WTC11 (cell line): ENCODE results near the gene NKAIN4. TPM values are rescaled to one million over a fixed set of nuclear protein-coding genes. Genes with fewer than 3 reads are reported as not detected.
A peak's percentile ranks its signal among the peaks of the same experiment; 100 is the strongest.

Experiments
- ATAC-seq: fragments of 200-7000 bp; cut with Tn5 transposase; 2 replicates; pipeline ENCODE4 v1.10.0; 2021; ENCODE audit warnings: mild to moderate bottlenecking, moderate library complexity
- CTCF ChIA-PET: fragments of 300-600 bp; sonication (Branson Sonifier 250); formaldehyde crosslinking; loops from one replicate; lab custom pipeline; 2021; ENCODE audit warnings: antibody characterized with exemption; lab: Charles Lee
- POLR2A ChIA-PET: fragments of 350-600 bp; sonication (Branson Sonifier 250); formaldehyde crosslinking; loops from one replicate; lab custom pipeline; 2021; ENCODE audit warnings: antibody characterized with exemption; lab: Charles Lee
- DNase-seq: peaks from one replicate; pipeline ENCODE4 v3.0.0; 2021; ENCODE audit warnings: low spot score
- H3K27ac Mint-ChIP-seq: 2 replicates; pipeline ENCODE4 v1.8.0; 2021; ENCODE audit warnings: mixed read lengths
- H3K27me3 Mint-ChIP-seq: 2 replicates; pipeline ENCODE4 v1.8.0; 2021; ENCODE audit warnings: low read depth, mild to moderate bottlenecking, moderate library complexity, mixed read lengths
- H3K36me3 Mint-ChIP-seq: 2 replicates; pipeline ENCODE4 v1.8.0; 2021; ENCODE audit warnings: mixed read lengths
- H3K4me1 Mint-ChIP-seq: 2 replicates; pipeline ENCODE4 v1.8.0; 2022; ENCODE audit warnings: mixed read lengths
- H3K4me3 Mint-ChIP-seq: 2 replicates; pipeline ENCODE4 v1.8.0; 2021; ENCODE audit warnings: mild to moderate bottlenecking, moderate library complexity, mixed read lengths
- H3K9me3 Mint-ChIP-seq: 2 replicates; pipeline ENCODE4 v1.8.0; 2021; ENCODE audit warnings: mixed read lengths
- AFF4 ChIP-seq: sonication (generic); formaldehyde crosslinking; IDR thresholded peaks from 2 replicates; pipeline ENCODE4 v1.8.1; 2023; ENCODE audit warnings: mild to moderate bottlenecking, missing genetic modification reagents, borderline replicate concordance
- ATF1 ChIP-seq: sonication (generic); formaldehyde crosslinking; IDR thresholded peaks from 2 replicates; pipeline ENCODE4 v1.8.1; 2023; ENCODE audit warnings: mild to moderate bottlenecking, moderate library complexity, missing genetic modification reagents
- FOXJ3 ChIP-seq: sonication (generic); formaldehyde crosslinking; IDR thresholded peaks from 2 replicates; pipeline ENCODE4 v1.9.0; 2021; ENCODE audit warnings: missing genetic modification reagents, mild to moderate bottlenecking, borderline replicate concordance
- GABPB1 ChIP-seq: sonication (generic); formaldehyde crosslinking; IDR thresholded peaks from 2 replicates; pipeline ENCODE4 v1.8.1; 2023; ENCODE audit warnings: mild to moderate bottlenecking, missing genetic modification reagents
- HMGXB4 ChIP-seq: sonication (generic); formaldehyde crosslinking; IDR thresholded peaks from 2 replicates; pipeline ENCODE4 v1.8.1; 2023; ENCODE audit warnings: mild to moderate bottlenecking, moderate library complexity, missing genetic modification reagents
- JAZF1 ChIP-seq: fragments of 250-450 bp; sonication (Bioruptor Pico); IDR thresholded peaks from 2 replicates; pipeline ENCODE4 v1.9.0; 2021; ENCODE audit warnings: moderate library complexity, mild to moderate bottlenecking, inconsistent platforms
- JUN ChIP-seq: sonication (generic); formaldehyde crosslinking; IDR thresholded peaks from 2 replicates; pipeline ENCODE4 v1.8.0; 2023; ENCODE audit warnings: mild to moderate bottlenecking, missing genetic modification reagents
- NFE2L1 ChIP-seq: sonication (generic); formaldehyde crosslinking; IDR thresholded peaks from 2 replicates; pipeline ENCODE4 v1.8.1; 2023; ENCODE audit warnings: missing genetic modification reagents
- NR1H2 ChIP-seq: sonication (generic); formaldehyde crosslinking; IDR thresholded peaks from 2 replicates; pipeline ENCODE4 v1.9.0; 2021; ENCODE audit warnings: mild to moderate bottlenecking, moderate library complexity, missing genetic modification reagents
- RELA ChIP-seq: sonication (generic); formaldehyde crosslinking; IDR thresholded peaks from 2 replicates; pipeline ENCODE4 v1.8.1; 2022; ENCODE audit warnings: missing genetic modification reagents, mild to moderate bottlenecking, borderline replicate concordance
- TEAD1 ChIP-seq: sonication (generic); formaldehyde crosslinking; IDR thresholded peaks from 2 replicates; pipeline ENCODE4 v1.8.0; 2022; ENCODE audit warnings: mild to moderate bottlenecking, missing genetic modification reagents
- ZNF219 ChIP-seq: sonication (generic); formaldehyde crosslinking; IDR thresholded peaks from 2 replicates; pipeline ENCODE4 v1.8.0; 2023; ENCODE audit warnings: missing genetic modification reagents, mild to moderate bottlenecking, borderline replicate concordance
- ZNF281 ChIP-seq: sonication (generic); formaldehyde crosslinking; IDR thresholded peaks from 2 replicates; pipeline ENCODE4 v1.8.0; 2023; ENCODE audit warnings: mild to moderate bottlenecking, missing genetic modification reagents
- ZNF671 ChIP-seq: fragments of 250-450 bp; sonication (Bioruptor Pico); IDR thresholded peaks from 2 replicates; pipeline ENCODE4 v1.8.0; 2021; ENCODE audit warnings: mild to moderate bottlenecking
- total RNA-seq: library from RNA; stranded (reverse); gene quantifications from 3 replicates; pipeline ENCODE4 v1.2.3, GENCODE V29; 2021
- TF ChIP-seq, protein P1 (sequence below): fragments of 250-450 bp; sonication (Bioruptor Pico); IDR thresholded peaks from 2 replicates; pipeline ENCODE4 v1.9.0; 2021; ENCODE audit warnings: mild to moderate bottlenecking
- TF ChIP-seq, protein P2 (sequence below): sonication (generic); formaldehyde crosslinking; IDR thresholded peaks from 2 replicates; pipeline ENCODE4 v1.8.0; 2023; ENCODE audit warnings: missing genetic modification reagents
- TF ChIP-seq, protein P3 (sequence below): sonication (generic); formaldehyde crosslinking; IDR thresholded peaks from 2 replicates; pipeline ENCODE4 v1.8.1; 2023; ENCODE audit warnings: mild to moderate bottlenecking, missing genetic modification reagents
- TF ChIP-seq, protein P4 (sequence below): sonication (generic); formaldehyde crosslinking; IDR thresholded peaks from 2 replicates; pipeline ENCODE4 v1.8.0; 2022; ENCODE audit warnings: mild to moderate bottlenecking, missing genetic modification reagents

NKAIN4 gene
- total RNA-seq, 1 experiment from 2014 or later, result 7.2 TPM

- TF ChIP-seq, protein P1, sequence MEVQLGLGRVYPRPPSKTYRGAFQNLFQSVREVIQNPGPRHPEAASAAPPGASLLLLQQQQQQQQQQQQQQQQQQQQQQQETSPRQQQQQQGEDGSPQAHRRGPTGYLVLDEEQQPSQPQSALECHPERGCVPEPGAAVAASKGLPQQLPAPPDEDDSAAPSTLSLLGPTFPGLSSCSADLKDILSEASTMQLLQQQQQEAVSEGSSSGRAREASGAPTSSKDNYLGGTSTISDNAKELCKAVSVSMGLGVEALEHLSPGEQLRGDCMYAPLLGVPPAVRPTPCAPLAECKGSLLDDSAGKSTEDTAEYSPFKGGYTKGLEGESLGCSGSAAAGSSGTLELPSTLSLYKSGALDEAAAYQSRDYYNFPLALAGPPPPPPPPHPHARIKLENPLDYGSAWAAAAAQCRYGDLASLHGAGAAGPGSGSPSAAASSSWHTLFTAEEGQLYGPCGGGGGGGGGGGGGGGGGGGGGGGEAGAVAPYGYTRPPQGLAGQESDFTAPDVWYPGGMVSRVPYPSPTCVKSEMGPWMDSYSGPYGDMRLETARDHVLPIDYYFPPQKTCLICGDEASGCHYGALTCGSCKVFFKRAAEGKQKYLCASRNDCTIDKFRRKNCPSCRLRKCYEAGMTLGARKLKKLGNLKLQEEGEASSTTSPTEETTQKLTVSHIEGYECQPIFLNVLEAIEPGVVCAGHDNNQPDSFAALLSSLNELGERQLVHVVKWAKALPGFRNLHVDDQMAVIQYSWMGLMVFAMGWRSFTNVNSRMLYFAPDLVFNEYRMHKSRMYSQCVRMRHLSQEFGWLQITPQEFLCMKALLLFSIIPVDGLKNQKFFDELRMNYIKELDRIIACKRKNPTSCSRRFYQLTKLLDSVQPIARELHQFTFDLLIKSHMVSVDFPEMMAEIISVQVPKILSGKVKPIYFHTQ (CRISPR knock-in tag), result no peak
- TF ChIP-seq ATF1 (CRISPR knock-in tag), result no peak
- TF ChIP-seq JAZF1 (CRISPR knock-in tag), result no peak
- TF ChIP-seq NFE2L1, result no peak
- no peak for TF ChIP-seq NR1H2 (CRISPR knock-in tag)
- no peak for TF ChIP-seq RELA (CRISPR knock-in tag)
- TF ChIP-seq, protein P2, sequence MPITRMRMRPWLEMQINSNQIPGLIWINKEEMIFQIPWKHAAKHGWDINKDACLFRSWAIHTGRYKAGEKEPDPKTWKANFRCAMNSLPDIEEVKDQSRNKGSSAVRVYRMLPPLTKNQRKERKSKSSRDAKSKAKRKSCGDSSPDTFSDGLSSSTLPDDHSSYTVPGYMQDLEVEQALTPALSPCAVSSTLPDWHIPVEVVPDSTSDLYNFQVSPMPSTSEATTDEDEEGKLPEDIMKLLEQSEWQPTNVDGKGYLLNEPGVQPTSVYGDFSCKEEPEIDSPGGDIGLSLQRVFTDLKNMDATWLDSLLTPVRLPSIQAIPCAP (CRISPR knock-in tag), result no peak
- TF ChIP-seq GABPB1, result no peak
- TF ChIP-seq ZNF671 (CRISPR knock-in tag), result no peak
These were observed 4.4 kb downstream of the NKAIN4 start (continued) for GRCh38 chr20:63249891-63250290.

DNA sequence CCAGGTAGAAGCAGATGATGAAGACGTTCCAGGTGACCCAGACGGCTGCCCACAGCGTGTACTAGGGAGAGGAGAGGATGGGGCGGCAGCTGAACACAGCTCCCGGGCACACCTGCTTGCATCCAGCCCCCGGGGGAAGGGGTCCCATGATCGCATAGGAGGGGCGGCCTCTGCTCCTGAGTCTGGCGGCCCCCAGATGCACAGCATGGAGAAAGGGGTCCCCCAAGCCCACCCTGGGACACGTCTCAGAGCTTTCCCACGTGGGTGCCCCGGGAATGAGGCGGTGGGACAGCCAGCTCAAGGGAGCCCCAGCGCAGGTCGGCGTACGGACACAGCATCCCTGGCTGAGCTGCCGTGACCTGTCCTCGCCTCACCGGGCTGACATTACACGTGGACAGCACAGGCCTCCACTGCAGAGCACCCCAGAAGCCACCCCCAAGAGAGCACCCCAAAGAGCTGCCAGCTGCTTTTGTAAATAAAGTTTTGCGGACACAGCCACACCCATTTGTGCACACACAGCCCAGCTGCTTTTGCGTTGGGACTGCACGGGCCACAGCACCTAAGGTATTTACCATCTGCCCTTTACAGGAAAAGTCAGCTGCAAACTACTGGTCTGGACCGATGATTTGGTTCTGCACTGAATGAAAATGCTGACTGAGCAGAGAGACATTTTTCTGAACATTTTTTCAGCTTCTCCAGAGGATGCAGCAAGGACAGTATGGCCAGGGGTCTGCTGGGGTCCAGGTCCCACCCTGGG is 5.2 kb downstream of the NKAIN4 start:
- DNase-seq, result no peak
- Mint-ChIP-seq H3K27ac (peak overlapping the region; percentile 66), H3K4me3 (no peak overlapping the region), H3K4me1 (peaks cover 10% of the 10 kb centered on the region), H3K36me3 (no peaks in the 10 kb centered on the region), H3K27me3 (peaks cover 25% of the 10 kb centered on the region), H3K9me3 (no peaks in the 10 kb centered on the region)
- CTCF ChIA-PET, result interaction anchor here (1.4 to 5.6 kb wide), 4 partner anchors 14 to 32 kb away, joined by 3 to 93 read pairs (median 8); no protein-coding TSS in a partner anchor
- POLR2A ChIA-PET, result no interaction called here
- no peak for ATAC-seq
- no peak for TF ChIP-seq AFF4 (CRISPR knock-in tag)
- TF ChIP-seq, protein P3, sequence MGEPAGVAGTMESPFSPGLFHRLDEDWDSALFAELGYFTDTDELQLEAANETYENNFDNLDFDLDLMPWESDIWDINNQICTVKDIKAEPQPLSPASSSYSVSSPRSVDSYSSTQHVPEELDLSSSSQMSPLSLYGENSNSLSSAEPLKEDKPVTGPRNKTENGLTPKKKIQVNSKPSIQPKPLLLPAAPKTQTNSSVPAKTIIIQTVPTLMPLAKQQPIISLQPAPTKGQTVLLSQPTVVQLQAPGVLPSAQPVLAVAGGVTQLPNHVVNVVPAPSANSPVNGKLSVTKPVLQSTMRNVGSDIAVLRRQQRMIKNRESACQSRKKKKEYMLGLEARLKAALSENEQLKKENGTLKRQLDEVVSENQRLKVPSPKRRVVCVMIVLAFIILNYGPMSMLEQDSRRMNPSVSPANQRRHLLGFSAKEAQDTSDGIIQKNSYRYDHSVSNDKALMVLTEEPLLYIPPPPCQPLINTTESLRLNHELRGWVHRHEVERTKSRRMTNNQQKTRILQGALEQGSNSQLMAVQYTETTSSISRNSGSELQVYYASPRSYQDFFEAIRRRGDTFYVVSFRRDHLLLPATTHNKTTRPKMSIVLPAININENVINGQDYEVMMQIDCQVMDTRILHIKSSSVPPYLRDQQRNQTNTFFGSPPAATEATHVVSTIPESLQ (CRISPR knock-in tag), result no peak
- no peak for TF ChIP-seq ZNF281 (CRISPR knock-in tag)
- TF ChIP-seq TEAD1 (CRISPR knock-in tag), result no peak
- TF ChIP-seq, protein P4, sequence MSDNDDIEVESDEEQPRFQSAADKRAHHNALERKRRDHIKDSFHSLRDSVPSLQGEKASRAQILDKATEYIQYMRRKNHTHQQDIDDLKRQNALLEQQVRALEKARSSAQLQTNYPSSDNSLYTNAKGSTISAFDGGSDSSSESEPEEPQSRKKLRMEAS (CRISPR knock-in tag), result no peak
- no peak for TF ChIP-seq ZNF671 (CRISPR knock-in tag)
- TF ChIP-seq JUN (CRISPR knock-in tag), result no peak
- TF ChIP-seq ZNF219 (CRISPR knock-in tag), result no peak
- no peak for TF ChIP-seq FOXJ3 (CRISPR knock-in tag)
- TF ChIP-seq, protein P1 (CRISPR knock-in tag), result no peak
- TF ChIP-seq HMGXB4, result no peak
